Left hindlimb (tissue), 1 donor: ENCODE data around the gene IQSEC1.

Source experiments
- DNase-seq: peaks from one replicate; pipeline ENCODE4 v3.0.0-alpha.2; 2018

The IQSEC1 gene

GRCh38 chr3:13013994-13014754 is 59.1 kb downstream of the IQSEC1 start:
- no peak for DNase-seq

DNA sequence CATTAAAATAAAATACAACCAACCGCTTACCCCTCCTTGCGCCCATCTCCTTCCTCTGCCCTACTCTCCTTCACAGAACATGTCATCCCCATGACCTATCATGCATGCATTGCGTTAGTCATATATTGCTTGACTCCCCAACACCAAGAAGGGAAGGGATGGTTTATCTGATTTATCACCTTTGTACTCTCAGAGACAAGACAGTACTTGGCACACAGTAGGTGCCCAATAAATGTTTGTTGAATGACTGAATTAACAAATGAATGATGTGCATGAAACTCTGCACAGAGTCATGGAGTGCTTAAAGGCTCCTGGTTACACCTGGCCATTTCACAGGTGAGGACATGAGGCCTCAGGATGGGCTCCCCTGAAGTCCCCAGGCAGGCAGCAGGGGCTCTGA is 59.7 kb downstream of the IQSEC1 start:
- DNase-seq = no peak

- DNase-seq = no peak
Observed at GRCh38 chr3:13013151-13013561, 60.1 kb downstream of the IQSEC1 start.

- DNase-seq = no peak
Observed at GRCh38 chr3:13012221-13012691, 61.0 kb downstream of the IQSEC1 start.

GRCh38 chr3:13011573-13012220 is 61.5 kb downstream of the IQSEC1 start:
- no peak for DNase-seq

DNA sequence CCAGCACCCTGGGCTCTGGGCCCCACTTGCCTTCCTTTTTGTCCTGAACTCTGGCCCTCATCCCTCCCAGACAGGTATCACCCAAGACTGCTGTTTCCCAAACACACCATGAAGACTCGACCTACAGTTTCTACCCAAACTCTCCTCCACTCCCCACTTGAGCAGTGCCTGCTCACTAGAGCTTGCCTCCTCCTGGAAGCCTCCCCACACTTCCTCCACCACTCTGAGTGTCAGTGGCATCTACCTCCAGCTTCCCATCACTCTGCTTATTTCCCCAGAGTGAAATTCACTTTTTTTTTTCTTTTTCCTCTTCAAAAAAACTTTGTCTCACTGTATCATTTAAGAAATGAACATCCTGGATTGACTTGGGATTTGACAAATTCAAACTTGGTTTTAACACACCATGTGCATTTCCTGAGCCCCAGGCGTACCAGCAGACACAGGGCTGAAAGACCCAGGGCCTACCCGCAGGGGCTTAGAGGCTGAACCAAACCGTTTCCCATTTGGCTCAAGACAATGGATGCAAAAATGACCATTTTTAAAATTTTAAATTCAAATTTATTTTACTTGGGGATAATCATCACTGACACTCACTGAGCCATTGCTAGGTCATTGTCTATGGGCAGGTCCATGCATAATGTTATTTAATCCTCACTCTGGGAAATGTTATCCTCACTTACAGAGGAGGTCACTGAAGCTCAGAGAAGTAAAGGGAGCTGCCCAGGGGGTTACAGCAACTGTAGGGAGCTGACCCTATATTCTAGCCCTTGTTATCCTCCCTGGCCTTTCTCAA is 62.3 kb downstream of the IQSEC1 start:
- no peak for DNase-seq

DNA sequence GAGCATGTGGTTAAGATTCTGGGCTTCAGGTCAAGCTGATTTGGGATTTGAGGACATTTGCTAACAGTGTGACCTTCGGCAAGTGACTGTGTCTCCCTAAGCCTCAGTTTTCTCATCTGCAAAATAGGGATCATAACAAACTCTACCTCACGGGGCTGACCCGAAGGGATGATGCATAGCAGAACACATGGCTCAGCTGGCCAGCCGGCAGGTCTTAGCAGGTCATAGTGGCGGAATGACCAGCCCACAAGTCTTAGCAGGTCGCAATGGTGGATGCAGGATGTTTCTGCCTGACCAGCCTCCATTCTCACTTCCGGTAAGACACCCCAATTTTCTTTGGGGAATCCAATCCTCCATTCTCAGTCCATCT is 63.3 kb downstream of the IQSEC1 start:
- no peak for DNase-seq

GRCh38 chr3:13009132-13009945 is 63.9 kb downstream of the IQSEC1 start:
- peak; percentile 65 for DNase-seq

DNA sequence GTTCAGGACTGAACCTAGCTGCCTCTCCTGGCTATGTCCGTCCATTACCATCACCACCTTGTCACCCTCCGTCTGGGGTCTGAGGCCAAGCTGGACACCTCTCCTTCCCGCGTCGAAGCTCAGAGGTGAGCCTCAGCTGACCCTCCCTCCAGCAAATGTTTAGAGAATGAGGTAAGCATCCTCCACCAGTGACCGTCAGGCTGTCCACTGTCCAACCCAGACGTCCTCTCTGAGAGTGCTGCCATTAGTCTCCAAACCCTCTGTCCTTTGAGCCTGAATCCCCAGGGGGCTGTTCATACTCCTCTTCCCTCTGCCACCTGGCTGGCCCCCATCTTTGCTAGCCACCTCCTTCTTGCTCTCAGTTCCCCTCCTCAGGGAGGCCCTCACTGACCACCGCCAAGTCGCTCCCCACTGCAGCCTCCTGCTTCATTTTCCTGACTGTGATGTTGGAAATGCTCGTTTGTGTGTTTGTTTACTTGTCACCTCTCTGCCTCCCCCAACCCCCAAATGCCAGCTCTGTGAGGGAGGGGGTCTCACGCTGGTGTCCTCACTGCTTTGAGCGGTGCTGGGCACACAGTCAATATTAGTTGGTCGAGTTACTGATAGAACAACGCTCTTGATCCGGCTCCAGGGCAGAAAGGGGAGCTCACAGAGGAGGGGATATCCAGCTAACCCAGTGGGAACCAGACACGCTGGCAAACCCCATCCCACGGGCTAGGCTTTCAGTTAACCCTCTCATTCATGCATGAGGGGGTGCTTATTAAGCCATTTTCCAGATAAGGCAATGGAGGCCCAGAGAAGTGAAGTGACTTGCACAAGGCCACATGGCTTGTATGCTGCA is 64.9 kb downstream of the IQSEC1 start:
- no peak for DNase-seq

DNA sequence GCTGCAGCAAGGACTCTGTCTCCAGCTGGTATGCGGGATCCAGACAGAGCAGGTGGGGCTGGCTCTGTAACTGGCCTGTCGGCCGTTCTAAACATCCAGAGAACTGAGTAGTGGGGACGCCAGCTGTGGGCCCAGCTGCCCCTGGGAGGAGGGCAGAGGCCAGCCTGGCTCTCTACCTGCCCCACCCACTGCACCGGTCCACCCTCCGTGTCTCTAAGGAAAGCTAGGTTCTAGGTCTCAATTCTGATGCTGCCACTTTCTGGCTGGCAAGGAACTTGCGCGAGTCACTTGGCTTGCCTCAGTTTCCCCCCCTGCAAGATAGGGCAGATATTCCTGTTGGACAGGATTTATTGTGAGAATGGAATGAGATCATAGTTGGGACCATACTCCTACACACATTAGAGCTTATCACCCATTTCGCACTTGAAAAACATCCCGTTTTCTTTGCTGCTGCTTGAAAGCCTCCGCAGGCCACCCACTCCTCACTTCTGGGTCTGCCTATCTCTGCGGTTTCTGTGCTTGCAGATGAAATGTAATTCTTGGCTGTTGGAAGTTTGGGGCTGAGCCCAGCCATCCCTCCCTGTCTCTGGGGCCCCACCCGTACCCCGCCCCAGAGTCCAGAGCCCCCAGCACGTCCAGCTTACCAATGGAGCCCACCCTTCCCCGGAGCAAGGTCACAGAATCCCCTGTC is 65.8 kb downstream of the IQSEC1 start:
- no peak for DNase-seq

- no peak for DNase-seq
Observed at GRCh38 chr3:13006216-13006990, 66.8 kb downstream of the IQSEC1 start.

- no peak for DNase-seq
Observed at GRCh38 chr3:13005301-13005700, 67.9 kb downstream of the IQSEC1 start.

GRCh38 chr3:13004376-13004775 is 68.9 kb downstream of the IQSEC1 start:
- DNase-seq = no peak

GRCh38 chr3:13003608-13004007 is 69.6 kb downstream of the IQSEC1 start:
- DNase-seq = no peak

DNA sequence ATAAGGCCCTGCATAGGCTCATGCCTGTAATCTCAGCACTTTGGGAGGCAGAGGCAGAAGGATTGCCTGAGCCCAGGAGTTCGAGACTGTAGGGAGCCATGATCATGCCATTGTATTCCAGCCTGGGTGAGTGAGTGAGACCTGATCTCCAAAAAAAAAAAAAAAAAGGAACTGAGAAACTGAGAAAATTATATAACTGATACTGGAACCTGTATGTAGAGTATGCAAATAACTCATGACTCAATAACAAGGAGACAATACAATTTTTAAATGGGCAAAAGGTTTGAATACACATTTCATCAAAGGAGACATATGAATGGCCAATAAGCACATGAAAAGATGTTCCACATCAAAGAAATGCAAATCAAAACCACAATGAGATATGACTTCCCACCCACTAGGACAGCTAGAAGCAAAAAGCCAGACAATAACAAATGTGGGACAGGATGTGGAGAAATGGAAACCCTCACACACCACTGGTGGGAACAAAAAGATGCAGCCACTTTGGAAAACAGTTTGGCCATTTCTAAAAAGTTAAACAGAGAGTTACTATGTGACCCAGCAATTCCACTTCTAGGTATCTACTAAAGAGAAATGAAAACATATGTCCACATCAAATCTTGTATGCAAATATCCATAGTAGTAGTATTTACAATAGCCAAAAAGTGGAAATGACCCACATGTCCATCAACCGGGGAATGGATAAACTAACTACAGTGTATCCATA is 70.7 kb downstream of the IQSEC1 start:
- no peak for DNase-seq

DNA sequence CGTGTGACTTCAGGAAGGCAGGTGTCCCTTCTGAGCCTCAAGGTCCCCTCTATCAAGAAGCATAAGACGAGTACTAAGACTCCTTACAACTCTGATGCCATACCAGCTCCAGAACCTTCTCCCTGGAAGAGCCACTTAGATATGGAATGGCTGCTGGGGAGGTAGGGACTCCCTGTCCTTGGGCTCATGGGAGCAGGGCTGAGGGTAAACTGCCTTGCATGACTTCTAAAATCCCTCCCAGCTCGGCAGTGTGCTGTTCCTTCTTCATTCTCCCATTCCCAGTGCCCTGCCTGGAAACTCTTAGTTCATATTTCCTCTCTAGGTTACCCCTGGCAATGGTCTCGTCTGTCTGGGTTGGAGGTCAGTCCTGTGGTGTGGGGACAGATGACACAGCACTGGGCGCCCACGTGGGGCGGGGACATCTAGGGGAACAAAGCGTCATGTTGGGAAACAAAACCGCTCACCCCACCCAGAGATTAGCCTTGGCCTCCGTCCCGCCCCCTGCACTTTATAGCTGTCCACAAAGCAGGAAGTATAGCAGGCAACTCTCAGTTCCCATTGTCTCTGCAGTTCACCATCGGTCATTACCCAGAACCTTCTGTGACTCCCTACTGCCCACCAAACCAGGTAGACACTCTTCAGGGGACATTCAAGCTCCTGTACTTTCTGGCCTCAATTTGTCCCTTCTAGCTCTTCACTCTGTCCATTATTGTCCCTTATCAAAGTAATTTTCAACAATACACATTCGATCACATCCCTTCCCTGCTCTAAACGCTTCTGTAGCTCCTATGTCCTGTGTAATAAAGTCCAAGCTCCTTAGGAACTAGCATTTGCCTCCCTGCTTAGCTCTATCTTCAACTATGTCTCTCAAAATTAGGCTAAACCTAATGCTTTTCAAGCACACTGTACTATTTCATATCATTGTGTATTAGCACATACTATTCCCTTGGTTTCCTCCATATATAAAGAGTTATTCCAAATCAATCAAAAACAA is 73.8 kb downstream of the IQSEC1 start:
- DNase-seq = peak; percentile 81

DNA sequence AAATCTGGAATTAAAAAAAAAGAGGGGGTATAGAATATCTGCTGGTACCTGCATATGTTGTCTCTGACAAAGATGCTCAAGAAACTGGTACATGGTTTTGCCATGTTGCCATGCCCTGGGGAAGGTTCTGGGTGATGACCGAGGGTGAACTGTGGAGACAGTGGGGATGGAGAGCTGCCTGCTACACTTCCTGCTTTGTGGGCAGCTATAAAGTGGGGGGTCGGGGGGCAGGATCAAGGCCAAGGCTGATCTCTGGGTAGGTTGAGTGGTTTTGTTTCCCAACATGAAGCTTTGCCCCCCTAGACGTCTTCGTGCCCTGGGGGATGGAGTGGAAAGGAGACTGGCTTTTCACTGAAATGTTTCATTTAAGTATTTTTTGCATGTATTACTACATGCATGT is 74.6 kb downstream of the IQSEC1 start:
- DNase-seq = no peak

DNA sequence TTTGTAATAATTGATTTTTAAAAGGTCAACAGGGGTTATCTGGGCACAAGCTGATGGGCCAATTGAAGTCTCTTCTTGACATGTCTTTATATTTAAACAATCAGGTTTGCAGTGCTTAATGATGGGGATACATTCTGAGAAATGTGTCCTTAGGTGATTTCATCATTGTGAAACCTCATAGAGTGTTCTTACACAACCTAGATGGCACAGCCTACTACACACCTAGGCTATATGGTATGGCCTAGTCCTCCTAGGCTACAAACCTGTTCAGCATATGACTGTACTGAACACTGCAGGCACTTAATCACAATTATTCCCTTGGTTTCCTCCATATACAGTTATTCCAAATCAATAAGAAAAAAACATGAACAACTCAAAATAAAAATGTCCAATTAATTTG is 75.8 kb downstream of the IQSEC1 start:
- DNase-seq = no peak

- DNase-seq = no peak
Observed at GRCh38 chr3:12996181-12996506, 77.1 kb downstream of the IQSEC1 start.
